Hematopoietic multipotent progenitor cell treated with erythropoietin and hydrocortisone succinate and interleukin-3 and kit ligand, for 15 days (in vitro differentiated cells): ENCODE data around the gene OSTN.

Experiments used
- DNase-seq: peaks from one replicate; pipeline ENCODE4 v3.0.0-alpha.2; 2015; ENCODE audit warnings: low spot score

Gene OSTN

GRCh38 chr3:191313296-191313695, 114.3 kb downstream of the OSTN start:
- DNase-seq = no peak

GRCh38 chr3:191314109-191314728, 115.2 kb downstream of the OSTN start:
- no peak for DNase-seq
